ENCODE results near the gene PRKAB1.

GRCh38 chr12:119692997-119693396 is 25.1 kb downstream of the PRKAB1 start:
- TF ChIP-seq POLR2A (IDR thresholded peaks at IDR 0.05): no peak
- TF ChIP-seq CTCF (IDR thresholded peaks at IDR 0.05): no peak

Data from heart left ventricle (tissue), 13 donors.